Karpas-422 (cell line): ENCODE data around the gene NXPH1. TPM values are rescaled to one million over a fixed set of nuclear protein-coding genes. Genes with fewer than 3 reads are reported as not detected.

Source experiments
- DNase-seq: peaks from one replicate; pipeline ENCODE4 v3.0.0-alpha.2; 2015
- H2AFZ ChIP-seq: fragments of 200-600 bp; sonication (generic); 2 replicates; pipeline ENCODE4 v1.6.1; 2014; ENCODE audit warnings: antibody characterized with exemption, low read length, mixed read lengths
- H3K27ac ChIP-seq: fragments of 200-600 bp; sonication (generic); 2 replicates; pipeline ENCODE4 v1.5.1; 2014; ENCODE audit warnings: mild to moderate bottlenecking, low read length, moderate library complexity
- H3K27me3 ChIP-seq: fragments of 200-600 bp; sonication (generic); 2 replicates; pipeline ENCODE4 v1.6.1; 2014; ENCODE audit warnings: low read length, mixed read lengths
- H3K36me3 ChIP-seq: fragments of 200-600 bp; sonication (generic); 2 replicates; pipeline ENCODE4 v1.6.1; 2014; ENCODE audit warnings: low read length, mixed read lengths; ENCODE audit not compliant: insufficient read depth
- H3K4me1 ChIP-seq: fragments of 200-600 bp; sonication (generic); 2 replicates; pipeline ENCODE4 v1.6.1; 2014; ENCODE audit warnings: mild to moderate bottlenecking, low read length, mixed read lengths
- H3K4me2 ChIP-seq: fragments of 200-600 bp; sonication (generic); 2 replicates; pipeline ENCODE4 v1.6.1; 2014; ENCODE audit warnings: low read length, low read depth, mild to moderate bottlenecking; ENCODE audit not compliant: poor library complexity, severe bottlenecking
- H3K4me3 ChIP-seq: fragments of 200-600 bp; sonication (generic); 2 replicates; pipeline ENCODE4 v1.5.1; 2014; ENCODE audit warnings: mild to moderate bottlenecking, antibody characterized with exemption, low read length, mixed read lengths
- H3K79me2 ChIP-seq: fragments of 200-600 bp; sonication (generic); 2 replicates; pipeline ENCODE4 v1.6.1; 2014; ENCODE audit warnings: mild to moderate bottlenecking, low read length, mixed read lengths
- H3K9ac ChIP-seq: fragments of 200-600 bp; sonication (generic); 2 replicates; pipeline ENCODE4 v1.6.0; 2014; ENCODE audit warnings: low read length
- H3K9me2 ChIP-seq: fragments of 200-600 bp; sonication (generic), shearing (Covaris generic); replicated peaks from 2 replicates; pipeline ENCODE4 v1.6.0; 2014; ENCODE audit warnings: mild to moderate bottlenecking, low read length, moderate library complexity; ENCODE audit not compliant: insufficient read depth
- H3K9me3 ChIP-seq: fragments of 300-700, 200-600 bp; sonication (generic); 2 replicates; pipeline ENCODE4 v1.6.1; 2014; ENCODE audit warnings: low read length, mixed read lengths
- H4K20me1 ChIP-seq: fragments of 200-600 bp; sonication (generic); 2 replicates; pipeline ENCODE4 v1.6.1; 2014; ENCODE audit warnings: mild to moderate bottlenecking, antibody characterized with exemption, low read length, low read depth; ENCODE audit not compliant: insufficient read depth
- total RNA-seq: library from RNA; depleted of rRNA; stranded (reverse); fragments of >200 nt; shearing (Covaris generic); gene quantifications from 2 replicates; pipeline ENCODE4 v1.2.3, GENCODE V29; 2014; ENCODE audit warnings: low replicate concordance

Gene NXPH1
- total RNA-seq, 1 experiment from 2014 or later, result not detected

GRCh38 chr7:8625612-8626011, 192.2 kb downstream of the NXPH1 start:
- no peaks in the 10 kb centered on the region for H3K27me3 ChIP-seq
- H3K4me2 ChIP-seq, result no peak overlapping the region
- DNase-seq, result no peak
- H3K36me3 ChIP-seq, result no peaks in the 10 kb centered on the region
- no peak overlapping the region for H3K27ac ChIP-seq
- no peaks in the 10 kb centered on the region for H3K4me1 ChIP-seq
- H3K79me2 ChIP-seq, result no peaks in the 10 kb centered on the region
- no peak overlapping the region for H3K4me3 ChIP-seq
- H3K9me3 ChIP-seq, result no peaks in the 10 kb centered on the region
- no peaks in the 10 kb centered on the region for H4K20me1 ChIP-seq
- no peak overlapping the region for H2AFZ ChIP-seq
- H3K9me2 ChIP-seq, result no peaks in the 10 kb centered on the region
- no peak overlapping the region for H3K9ac ChIP-seq

DNA sequence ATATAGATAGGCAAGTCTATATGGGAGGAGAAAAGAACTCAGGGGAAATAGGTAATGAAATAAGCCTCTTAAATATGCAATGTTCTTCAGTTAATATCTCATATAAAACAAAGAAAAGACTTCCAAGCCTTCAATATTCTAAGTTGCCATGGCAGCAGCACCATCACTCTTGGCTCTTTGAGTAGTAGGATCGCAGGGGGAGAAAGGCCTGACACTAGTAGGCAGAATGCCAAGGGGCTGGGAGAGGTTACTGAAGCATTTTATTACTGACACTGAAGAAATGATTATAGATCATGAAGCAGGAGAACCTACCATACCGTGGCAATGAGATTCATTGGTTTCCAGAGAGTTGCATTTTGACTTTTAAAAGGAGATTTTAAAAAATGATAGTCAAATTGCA, 193.9 kb downstream of the NXPH1 start:
- no peaks in the 10 kb centered on the region for H4K20me1 ChIP-seq
- H3K36me3 ChIP-seq, result no peaks in the 10 kb centered on the region
- no peaks in the 10 kb centered on the region for H3K9me3 ChIP-seq
- no peak overlapping the region for H2AFZ ChIP-seq
- no peaks in the 10 kb centered on the region for H3K27me3 ChIP-seq
- no peaks in the 10 kb centered on the region for H3K9me2 ChIP-seq
- H3K27ac ChIP-seq, result no peak overlapping the region
- no peaks in the 10 kb centered on the region for H3K79me2 ChIP-seq
- no peak overlapping the region for H3K4me3 ChIP-seq
- no peak for DNase-seq
- no peak overlapping the region for H3K9ac ChIP-seq
- H3K4me2 ChIP-seq, result no peak overlapping the region
- H3K4me1 ChIP-seq, result no peaks in the 10 kb centered on the region

GRCh38 chr7:8628656-8629055, 195.2 kb downstream of the NXPH1 start:
- Histone ChIP-seq H3K9ac (no peak overlapping the region), H3K27me3 (no peaks in the 10 kb centered on the region), H3K79me2 (no peaks in the 10 kb centered on the region), H3K4me2 (no peak overlapping the region), H3K27ac (no peak overlapping the region), H3K9me3 (no peaks in the 10 kb centered on the region), H3K9me2 (no peaks in the 10 kb centered on the region), H2AFZ (no peak overlapping the region), H3K36me3 (no peaks in the 10 kb centered on the region), H3K4me1 (no peaks in the 10 kb centered on the region), H3K4me3 (no peak overlapping the region), H4K20me1 (no peaks in the 10 kb centered on the region)
- no peak for DNase-seq

GRCh38 chr7:8629504-8629903, 196.1 kb downstream of the NXPH1 start:
- Histone ChIP-seq H3K9me3 (no peaks in the 10 kb centered on the region), H2AFZ (no peak overlapping the region), H3K4me2 (no peak overlapping the region), H3K79me2 (no peaks in the 10 kb centered on the region), H3K27me3 (no peaks in the 10 kb centered on the region), H3K27ac (no peak overlapping the region), H3K4me3 (no peak overlapping the region), H3K36me3 (no peaks in the 10 kb centered on the region), H3K9ac (no peak overlapping the region), H3K9me2 (no peaks in the 10 kb centered on the region), H3K4me1 (no peaks in the 10 kb centered on the region), H4K20me1 (no peaks in the 10 kb centered on the region)
- DNase-seq, result no peak

GRCh38 chr7:8637322-8637721, 203.9 kb downstream of the NXPH1 start:
- Histone ChIP-seq H3K27ac (no peak overlapping the region), H3K9ac (no peak overlapping the region), H3K79me2 (no peaks in the 10 kb centered on the region), H3K36me3 (no peaks in the 10 kb centered on the region), H3K27me3 (no peaks in the 10 kb centered on the region), H3K4me2 (no peak overlapping the region), H3K4me1 (no peaks in the 10 kb centered on the region), H2AFZ (no peak overlapping the region), H3K4me3 (no peak overlapping the region), H3K9me3 (no peaks in the 10 kb centered on the region), H4K20me1 (no peaks in the 10 kb centered on the region), H3K9me2 (no peaks in the 10 kb centered on the region)
- DNase-seq, result no peak

GRCh38 chr7:8638076-8638475, 204.7 kb downstream of the NXPH1 start:
- H3K4me2 ChIP-seq, result no peak overlapping the region
- no peak overlapping the region for H3K9ac ChIP-seq
- no peaks in the 10 kb centered on the region for H3K79me2 ChIP-seq
- H2AFZ ChIP-seq, result no peak overlapping the region
- no peaks in the 10 kb centered on the region for H3K36me3 ChIP-seq
- no peaks in the 10 kb centered on the region for H4K20me1 ChIP-seq
- H3K9me2 ChIP-seq, result no peaks in the 10 kb centered on the region
- H3K4me3 ChIP-seq, result no peak overlapping the region
- H3K4me1 ChIP-seq, result no peaks in the 10 kb centered on the region
- no peaks in the 10 kb centered on the region for H3K27me3 ChIP-seq
- no peak overlapping the region for H3K27ac ChIP-seq
- H3K9me3 ChIP-seq, result no peaks in the 10 kb centered on the region
- DNase-seq, result no peak

DNA sequence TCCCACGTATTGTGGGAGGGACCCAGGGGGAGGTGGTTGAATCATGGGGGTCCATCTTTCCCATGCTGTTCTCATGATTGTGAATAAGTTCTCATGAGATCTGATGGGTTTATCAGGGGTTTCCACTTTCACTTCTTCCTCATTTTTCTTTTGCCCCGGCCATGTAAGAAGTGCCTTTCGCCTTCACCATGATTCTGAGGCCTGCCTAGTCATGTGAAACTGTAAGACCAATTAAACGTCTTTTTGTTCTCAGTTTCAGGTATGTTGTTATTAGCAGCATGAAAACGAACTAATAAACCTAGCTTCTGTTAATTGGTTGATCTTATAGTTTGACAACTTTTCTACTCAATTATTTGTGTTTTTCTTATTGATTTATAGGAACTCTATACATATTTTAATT, 206.3 kb downstream of the NXPH1 start:
- Histone ChIP-seq H3K4me1 (no peaks in the 10 kb centered on the region), H3K9ac (no peak overlapping the region), H3K27me3 (no peaks in the 10 kb centered on the region), H2AFZ (no peak overlapping the region), H3K36me3 (no peaks in the 10 kb centered on the region), H3K9me2 (no peaks in the 10 kb centered on the region), H4K20me1 (no peaks in the 10 kb centered on the region), H3K27ac (no peak overlapping the region), H3K4me3 (no peak overlapping the region), H3K79me2 (no peaks in the 10 kb centered on the region), H3K4me2 (no peak overlapping the region), H3K9me3 (no peaks in the 10 kb centered on the region)
- DNase-seq, result no peak

DNA sequence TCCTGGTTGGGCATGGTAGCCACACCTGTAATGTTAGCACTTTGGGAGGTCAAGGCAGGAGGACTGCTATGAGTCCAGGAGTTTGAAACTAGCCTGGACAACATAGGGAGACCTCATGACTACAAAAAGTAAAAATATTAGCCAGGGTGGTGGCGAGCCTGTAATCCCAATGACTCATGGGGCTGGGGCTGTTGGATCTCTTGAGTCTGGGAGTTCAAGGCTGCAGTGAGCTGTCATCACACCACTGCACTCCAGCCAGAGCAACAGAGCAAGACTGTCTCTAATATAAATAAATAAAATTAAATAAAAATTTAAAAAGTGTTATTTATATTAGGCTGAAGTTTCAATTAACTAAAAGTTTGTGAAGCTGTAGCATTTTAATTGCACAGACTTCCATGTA, 207.3 kb downstream of the NXPH1 start:
- no peaks in the 10 kb centered on the region for H3K36me3 ChIP-seq
- no peaks in the 10 kb centered on the region for H3K9me2 ChIP-seq
- no peaks in the 10 kb centered on the region for H3K79me2 ChIP-seq
- H2AFZ ChIP-seq, result no peak overlapping the region
- H3K9me3 ChIP-seq, result no peaks in the 10 kb centered on the region
- H4K20me1 ChIP-seq, result no peaks in the 10 kb centered on the region
- H3K27me3 ChIP-seq, result no peaks in the 10 kb centered on the region
- H3K4me1 ChIP-seq, result no peaks in the 10 kb centered on the region
- no peak overlapping the region for H3K9ac ChIP-seq
- H3K27ac ChIP-seq, result no peak overlapping the region
- DNase-seq, result no peak
- no peak overlapping the region for H3K4me2 ChIP-seq
- H3K4me3 ChIP-seq, result no peak overlapping the region
